K562 (cell line): Measurements from ENCODE around the gene OGFR.

Source experiments
- POLR2A ChIP-seq: fragments of 450-650 bp; conservative IDR thresholded peaks from 2 replicates; pipeline ENCODE4 v1.6.1; 2016
- SIN3A ChIP-seq, 2 experiments: fragments of 150-350 bp in 1 of 2; IDR thresholded peaks; 2 replicates each; pipeline ENCODE4 v1.6.1; 2011 to 2016; ENCODE audit warnings: borderline replicate concordance in 2 of 2, low read depth in 2 of 2, low read length in 2 of 2, mild to moderate bottlenecking in 2 of 2, moderate library complexity in 2 of 2; ENCODE audit not compliant: control insufficient read depth in 1 of 2
- TEAD4 ChIP-seq, 2 experiments: sonication (generic) in 1 of 2; formaldehyde crosslinking in 1 of 2; IDR thresholded peaks; 2 replicates each; pipeline versions ENCODE4 v1.6.1 to v1.8.0; 2012 to 2022; ENCODE audit warnings: borderline replicate concordance in 1 of 2, inconsistent platforms in 1 of 2, low read length in 1 of 2, mild to moderate bottlenecking in 1 of 2, missing genetic modification reagents in 1 of 2
- TF ChIP-seq, protein P1 (sequence below): sonication (generic); formaldehyde crosslinking; IDR thresholded peaks from 2 replicates; pipeline ENCODE4 v1.8.1; 2023; ENCODE audit warnings: mild to moderate bottlenecking, missing genetic modification reagents
- TF ChIP-seq, protein P2 (sequence below), 3 experiments: IDR thresholded peaks in 2 of 3; conservative IDR thresholded peaks in 1 of 3; 2 replicates each; pipeline ENCODE4 v1.5.1; 2011 to 2012; ENCODE audit warnings: low read length in 3 of 3, mild to moderate bottlenecking in 3 of 3, control low read depth in 2 of 3, improper control_type of control experiment in 1 of 3, inconsistent platforms in 1 of 3, low read depth in 1 of 3, mixed read lengths in 1 of 3, moderate library complexity in 1 of 3; ENCODE audit not compliant: insufficient read depth in 2 of 3

DNA sequence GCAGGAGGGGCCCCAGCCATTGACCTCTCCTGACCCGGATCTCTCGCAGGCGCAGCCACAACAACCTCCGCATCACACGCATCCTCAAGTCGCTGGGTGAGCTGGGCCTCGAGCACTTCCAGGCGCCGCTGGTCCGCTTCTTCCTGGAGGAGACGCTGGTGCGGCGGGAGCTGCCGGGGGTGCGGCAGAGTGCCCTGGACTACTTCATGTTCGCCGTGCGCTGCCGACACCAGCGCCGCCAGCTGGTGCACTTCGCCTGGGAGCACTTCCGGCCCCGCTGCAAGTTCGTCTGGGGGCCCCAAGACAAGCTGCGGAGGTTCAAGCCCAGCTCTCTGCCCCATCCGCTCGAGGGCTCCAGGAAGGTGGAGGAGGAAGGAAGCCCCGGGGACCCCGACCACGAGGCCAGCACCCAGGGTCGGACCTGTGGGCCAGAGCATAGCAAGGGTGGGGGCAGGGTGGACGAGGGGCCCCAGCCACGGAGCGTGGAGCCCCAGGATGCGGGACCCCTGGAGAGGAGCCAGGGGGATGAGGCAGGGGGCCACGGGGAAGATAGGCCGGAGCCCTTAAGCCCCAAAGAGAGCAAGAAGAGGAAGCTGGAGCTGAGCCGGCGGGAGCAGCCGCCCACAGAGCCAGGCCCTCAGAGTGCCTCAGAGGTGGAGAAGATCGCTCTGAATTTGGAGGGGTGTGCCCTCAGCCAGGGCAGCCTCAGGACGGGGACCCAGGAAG is 7.7 kb downstream of the OGFR start:
- TF ChIP-seq, protein P1, sequence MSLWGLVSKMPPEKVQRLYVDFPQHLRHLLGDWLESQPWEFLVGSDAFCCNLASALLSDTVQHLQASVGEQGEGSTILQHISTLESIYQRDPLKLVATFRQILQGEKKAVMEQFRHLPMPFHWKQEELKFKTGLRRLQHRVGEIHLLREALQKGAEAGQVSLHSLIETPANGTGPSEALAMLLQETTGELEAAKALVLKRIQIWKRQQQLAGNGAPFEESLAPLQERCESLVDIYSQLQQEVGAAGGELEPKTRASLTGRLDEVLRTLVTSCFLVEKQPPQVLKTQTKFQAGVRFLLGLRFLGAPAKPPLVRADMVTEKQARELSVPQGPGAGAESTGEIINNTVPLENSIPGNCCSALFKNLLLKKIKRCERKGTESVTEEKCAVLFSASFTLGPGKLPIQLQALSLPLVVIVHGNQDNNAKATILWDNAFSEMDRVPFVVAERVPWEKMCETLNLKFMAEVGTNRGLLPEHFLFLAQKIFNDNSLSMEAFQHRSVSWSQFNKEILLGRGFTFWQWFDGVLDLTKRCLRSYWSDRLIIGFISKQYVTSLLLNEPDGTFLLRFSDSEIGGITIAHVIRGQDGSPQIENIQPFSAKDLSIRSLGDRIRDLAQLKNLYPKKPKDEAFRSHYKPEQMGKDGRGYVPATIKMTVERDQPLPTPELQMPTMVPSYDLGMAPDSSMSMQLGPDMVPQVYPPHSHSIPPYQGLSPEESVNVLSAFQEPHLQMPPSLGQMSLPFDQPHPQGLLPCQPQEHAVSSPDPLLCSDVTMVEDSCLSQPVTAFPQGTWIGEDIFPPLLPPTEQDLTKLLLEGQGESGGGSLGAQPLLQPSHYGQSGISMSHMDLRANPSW (CRISPR knock-in tag): no peak
- TF ChIP-seq, protein P2, sequence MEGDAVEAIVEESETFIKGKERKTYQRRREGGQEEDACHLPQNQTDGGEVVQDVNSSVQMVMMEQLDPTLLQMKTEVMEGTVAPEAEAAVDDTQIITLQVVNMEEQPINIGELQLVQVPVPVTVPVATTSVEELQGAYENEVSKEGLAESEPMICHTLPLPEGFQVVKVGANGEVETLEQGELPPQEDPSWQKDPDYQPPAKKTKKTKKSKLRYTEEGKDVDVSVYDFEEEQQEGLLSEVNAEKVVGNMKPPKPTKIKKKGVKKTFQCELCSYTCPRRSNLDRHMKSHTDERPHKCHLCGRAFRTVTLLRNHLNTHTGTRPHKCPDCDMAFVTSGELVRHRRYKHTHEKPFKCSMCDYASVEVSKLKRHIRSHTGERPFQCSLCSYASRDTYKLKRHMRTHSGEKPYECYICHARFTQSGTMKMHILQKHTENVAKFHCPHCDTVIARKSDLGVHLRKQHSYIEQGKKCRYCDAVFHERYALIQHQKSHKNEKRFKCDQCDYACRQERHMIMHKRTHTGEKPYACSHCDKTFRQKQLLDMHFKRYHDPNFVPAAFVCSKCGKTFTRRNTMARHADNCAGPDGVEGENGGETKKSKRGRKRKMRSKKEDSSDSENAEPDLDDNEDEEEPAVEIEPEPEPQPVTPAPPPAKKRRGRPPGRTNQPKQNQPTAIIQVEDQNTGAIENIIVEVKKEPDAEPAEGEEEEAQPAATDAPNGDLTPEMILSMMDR (IDR thresholded peaks at IDR 0.05 in 2 of 3, conservative IDR thresholded peaks at IDR 0.05 in 1 of 3; ENCODE audit: insufficient read depth in 2 of 3, low read depth in 1 of 3, low read length in 3 of 3): no peak
- TF ChIP-seq TEAD4 (IDR thresholded peaks at IDR 0.05; ENCODE audit: low read length) (no peak), TEAD4 (CRISPR knock-in tag; IDR thresholded peaks at IDR 0.05; ENCODE audit: borderline replicate concordance) (no peak), POLR2A (no peak), SIN3A (IDR thresholded peaks at IDR 0.05; ENCODE audit: borderline replicate concordance in 2 of 2, control insufficient read depth in 1 of 2, low read depth in 2 of 2, low read length in 2 of 2) (no peak)
